Measurements from ENCODE around the gene BYSL.

GRCh38 chr6:41874741-41875140 lies 46.6 kb upstream of the BYSL start:
- no peak for TF ChIP-seq CTCF (IDR thresholded peaks at IDR 0.05)
- no peak for TF ChIP-seq POLR2A (IDR thresholded peaks at IDR 0.05)
